Right renal pelvis (tissue), 4 donors: Measurements from ENCODE around the gene TGFBR3L. TPM values are rescaled to one million over a fixed set of nuclear protein-coding genes. Genes with fewer than 3 reads are reported as not detected.
"Not testable (repeated sequence)": the region's sequence is repeated elsewhere in the genome, so short reads cannot be mapped to it uniquely, and the experiment has no call there.

Experiments
- DNase-seq, 4 donors: peaks; one replicate each; pipeline ENCODE4 v3.0.0-alpha.2; 2013; ENCODE audit warnings: low read depth in 4 of 4, low spot score in 3 of 4, missing footprints in 1 of 4
- polyA plus RNA-seq, 4 donors: library from polyadenylated mRNA; unstranded; fragments of 120-200 nt; gene quantifications; one replicate each; pipeline ENCODE4 v1.2.1, GENCODE V29; 2013; ENCODE audit not compliant: insufficient read length in 4 of 4

Gene TGFBR3L
- polyA plus RNA-seq, 4 donors: 0.28 to 1.1 (median 0.60) TPM

DNA sequence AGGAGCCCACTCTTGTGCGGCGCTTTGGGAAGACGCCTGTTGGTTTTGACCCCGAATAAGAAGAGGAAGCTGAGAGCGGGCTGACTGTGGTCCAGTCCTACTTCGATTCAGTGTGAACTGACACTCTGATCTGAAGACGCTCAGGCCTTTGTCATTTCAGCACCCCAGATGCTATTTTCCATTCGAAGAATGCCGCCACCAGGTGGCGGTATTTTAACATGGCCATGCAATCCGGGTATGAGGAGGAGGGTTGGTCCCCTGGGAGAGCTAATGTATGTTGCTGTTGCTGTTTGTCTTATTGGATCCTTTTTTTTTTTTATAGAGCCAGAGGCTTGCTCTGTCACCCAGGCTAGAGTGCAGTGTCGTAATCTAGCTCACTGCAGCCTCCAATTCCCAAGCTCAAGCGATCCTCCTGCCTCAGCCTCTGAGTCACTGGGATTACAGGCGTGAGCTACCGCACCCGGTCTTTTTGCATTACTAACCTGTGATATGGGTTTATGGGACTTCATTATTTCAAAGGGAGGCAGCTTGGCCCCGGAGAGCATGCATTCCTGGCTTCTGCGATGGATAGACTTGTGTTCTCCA is 29.6 kb downstream of the TGFBR3L start:
- DNase-seq: peak; percentile 89 to 94 (median 90)

DNA sequence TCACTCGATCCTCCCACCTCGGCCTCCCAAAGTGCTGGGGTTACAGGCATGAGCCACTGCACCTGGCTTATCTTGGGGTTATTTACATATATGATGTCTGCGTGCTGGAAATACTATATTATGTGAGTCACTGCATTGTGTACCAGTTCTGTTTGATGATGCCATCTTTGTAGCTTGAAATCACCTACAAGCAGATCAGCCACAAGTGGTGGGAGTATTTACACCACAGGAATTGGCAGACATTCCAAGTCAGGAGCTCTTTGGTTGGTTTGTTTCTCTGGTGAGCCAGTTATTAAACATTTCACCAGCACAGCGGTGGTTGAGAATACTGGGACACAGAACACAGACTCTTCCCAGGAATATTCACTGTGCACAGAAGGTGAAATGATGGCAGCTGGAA is 33.3 kb downstream of the TGFBR3L start:
- DNase-seq: no peak

- no peak for DNase-seq
Measured at GRCh38 chr19:7953060-7953459, 38.4 kb downstream of the TGFBR3L start.

GRCh38 chr19:7953576-7953975 is 38.9 kb downstream of the TGFBR3L start:
- DNase-seq: no peak

DNA sequence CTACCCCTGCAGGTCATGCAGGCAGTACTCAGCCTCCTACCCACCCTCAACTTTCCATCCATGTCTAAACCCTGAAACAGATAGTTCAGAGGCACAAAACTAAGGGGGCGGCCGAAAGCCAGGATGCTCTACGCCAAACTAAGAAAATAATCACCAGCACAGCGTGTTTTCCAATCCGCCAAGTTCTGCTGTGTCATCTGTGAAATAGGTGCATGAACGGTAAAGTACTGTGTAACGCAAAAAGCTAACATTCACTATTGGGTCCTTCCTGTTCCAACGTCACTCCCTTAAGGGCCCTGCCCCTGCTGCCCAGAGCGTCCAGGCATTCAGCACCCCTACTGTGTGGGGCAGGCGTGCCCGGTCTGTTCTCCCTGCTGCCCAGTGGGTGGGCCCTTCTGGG is 41.1 kb downstream of the TGFBR3L start:
- DNase-seq: no peak

DNA sequence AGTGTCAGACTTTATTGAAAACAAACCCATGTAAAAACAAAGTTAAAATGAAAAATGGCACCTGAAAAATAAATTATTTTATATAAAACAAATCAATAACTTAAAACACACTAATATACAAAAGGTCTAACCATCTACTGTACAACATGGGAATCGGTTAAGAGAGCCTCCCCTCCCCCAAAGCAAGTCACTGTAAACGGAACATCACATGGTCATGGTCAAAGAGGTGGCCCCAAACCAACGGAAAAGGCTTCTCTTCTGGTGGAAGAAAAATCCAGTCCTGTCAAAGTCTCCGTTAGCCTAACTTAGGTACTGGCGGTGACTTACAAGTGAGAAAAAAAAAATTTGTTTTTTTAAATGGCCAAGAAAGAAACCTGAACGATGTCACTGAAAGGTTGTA is 44.6 kb downstream of the TGFBR3L start:
- no peak for DNase-seq

GRCh38 chr19:7961082-7961481 is 46.5 kb downstream of the TGFBR3L start:
- not testable (repeated sequence) for DNase-seq

DNA sequence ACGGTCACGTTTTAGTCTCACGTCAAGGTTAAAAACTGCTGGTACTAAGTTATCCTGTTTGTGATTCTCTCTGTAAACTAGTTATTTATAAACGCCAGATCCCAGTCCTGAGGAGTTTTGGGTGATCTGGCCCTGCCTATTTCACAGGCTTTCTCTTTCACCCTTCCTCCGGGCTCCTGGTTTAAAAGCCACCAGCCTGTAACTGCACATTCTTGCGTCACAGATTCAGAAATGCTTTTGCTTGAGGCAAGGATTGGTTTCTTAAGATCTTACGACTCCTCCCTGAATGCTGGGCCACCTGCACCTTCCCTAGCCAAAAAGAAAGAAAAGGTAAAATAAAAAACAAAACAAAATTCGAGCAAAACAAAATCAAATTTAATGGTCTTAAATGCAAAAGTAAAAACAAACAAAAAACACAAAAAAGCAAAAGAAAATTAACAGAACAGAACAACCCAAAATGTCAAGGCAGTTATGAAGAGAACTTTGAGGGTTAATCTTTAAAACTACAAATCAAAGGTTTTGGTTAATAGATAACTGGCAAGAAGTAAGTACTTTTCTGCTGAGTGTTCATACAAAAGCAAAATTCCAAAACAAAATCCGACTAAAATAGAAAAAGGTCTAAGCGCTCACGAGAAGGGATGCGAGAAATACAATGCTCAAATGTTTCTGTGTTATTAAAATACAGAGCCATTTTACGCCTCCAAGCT is 47.4 kb downstream of the TGFBR3L start:
- DNase-seq: no peak

DNA sequence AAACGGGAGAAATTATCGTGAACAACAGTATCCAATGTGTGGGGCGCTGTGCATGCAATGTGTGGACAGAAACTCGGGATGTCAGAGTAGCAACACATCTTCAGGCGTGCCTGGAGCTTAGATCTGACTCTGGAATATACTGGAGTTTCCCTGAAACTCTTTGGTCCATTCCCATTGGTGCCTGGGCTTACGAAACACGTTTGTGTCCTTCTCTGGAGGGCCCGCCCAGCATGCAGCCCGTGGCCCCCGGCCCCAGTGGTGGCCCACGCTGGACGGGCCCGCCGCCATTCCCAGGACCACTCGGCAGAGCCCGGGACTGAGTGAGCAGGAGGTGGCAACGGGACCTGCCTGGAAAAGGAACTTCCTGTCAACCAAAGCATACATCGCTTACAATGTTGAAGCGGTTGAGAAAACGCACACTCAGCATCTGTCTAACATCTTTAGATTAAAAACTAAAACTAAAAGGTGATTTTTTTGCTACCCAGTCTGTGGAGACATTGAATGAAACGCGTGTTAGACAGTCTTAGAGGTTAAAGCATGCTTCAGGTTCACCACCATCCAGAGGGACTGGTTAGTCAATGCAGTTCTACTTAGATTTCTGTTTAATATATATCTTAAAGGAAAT is 48.1 kb downstream of the TGFBR3L start:
- no peak for DNase-seq

DNA sequence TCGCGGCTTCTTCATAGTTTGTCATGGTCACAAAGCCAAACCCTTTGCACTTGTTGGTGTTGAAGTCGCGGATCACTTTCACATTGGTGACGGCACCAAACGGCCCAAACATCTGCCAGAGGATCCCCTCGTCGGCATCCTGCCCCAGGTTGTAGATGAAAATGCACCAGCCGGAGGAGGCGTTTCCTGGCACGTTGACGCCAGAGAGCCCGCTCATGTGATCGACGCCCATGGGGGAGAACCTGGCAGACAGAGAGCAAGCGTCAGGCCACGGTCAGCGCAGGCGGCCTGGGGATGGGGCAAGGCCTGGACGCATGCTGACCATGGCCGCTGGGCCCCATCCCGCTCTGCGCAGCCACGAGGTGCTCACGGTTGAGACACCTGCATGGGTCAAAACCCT is 48.9 kb downstream of the TGFBR3L start:
- no peak for DNase-seq

DNA sequence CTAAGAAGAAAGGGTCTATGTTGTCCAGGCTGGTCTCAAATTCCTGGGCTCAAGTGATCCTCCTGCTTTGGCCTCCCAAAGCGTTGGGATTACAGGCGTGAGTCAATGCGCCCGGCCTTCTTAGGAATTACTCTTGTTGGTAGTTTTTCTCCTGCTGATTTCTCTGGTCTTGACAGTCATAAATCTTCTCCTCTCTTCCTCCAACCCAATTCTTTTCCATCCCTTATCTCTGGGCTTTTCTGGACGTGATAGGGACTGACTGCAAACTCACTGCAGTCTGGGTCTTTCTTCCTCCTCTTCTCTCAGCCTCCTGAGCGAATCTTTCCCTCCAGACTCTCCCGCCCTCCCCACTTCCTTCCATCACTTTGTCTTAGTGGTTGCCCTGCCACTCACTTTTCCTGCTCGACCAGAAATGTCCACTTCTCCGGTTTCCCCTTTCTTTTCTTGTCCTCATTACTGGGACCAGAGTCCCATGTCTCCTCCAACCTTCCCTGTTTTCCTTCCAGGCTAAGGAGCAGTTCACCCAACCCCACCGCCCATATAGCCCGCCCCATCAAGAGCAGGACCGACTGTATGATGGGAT is 50.7 kb downstream of the TGFBR3L start:
- no peak for DNase-seq

DNA sequence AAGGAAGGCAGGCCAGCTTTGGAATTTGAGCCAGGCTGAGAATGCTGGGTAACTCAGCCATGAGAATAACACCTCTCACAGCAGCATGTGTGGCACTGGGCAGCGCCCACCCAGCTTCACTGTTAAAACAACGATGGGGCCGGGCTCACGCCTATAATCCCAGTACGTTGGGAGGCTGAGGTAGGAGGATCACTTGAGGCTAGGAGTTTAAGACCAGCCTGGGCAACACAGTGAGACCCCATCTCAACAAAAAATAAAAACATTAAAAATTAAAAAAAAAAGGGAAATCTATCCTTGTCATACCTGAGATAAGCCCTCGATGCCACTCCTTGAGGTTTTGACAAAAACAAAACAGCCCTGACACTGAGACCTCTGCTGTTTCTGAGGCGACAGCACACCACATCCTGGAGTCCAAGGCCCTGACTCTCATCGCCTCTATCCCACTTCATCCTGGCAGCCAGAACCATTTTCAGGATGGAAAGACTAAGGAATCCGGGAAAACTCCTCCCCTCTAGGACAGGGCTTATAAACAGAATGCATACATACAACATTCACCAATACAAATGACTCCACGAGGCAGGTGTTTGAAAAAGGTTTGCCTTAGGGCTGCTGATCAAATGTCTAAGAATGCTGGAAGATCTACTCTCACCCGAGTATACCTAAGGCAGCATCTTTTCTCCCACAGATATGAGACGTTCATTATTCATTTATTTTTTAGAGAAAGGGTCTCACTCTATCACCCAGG is 51.5 kb downstream of the TGFBR3L start:
- DNase-seq: no peak

DNA sequence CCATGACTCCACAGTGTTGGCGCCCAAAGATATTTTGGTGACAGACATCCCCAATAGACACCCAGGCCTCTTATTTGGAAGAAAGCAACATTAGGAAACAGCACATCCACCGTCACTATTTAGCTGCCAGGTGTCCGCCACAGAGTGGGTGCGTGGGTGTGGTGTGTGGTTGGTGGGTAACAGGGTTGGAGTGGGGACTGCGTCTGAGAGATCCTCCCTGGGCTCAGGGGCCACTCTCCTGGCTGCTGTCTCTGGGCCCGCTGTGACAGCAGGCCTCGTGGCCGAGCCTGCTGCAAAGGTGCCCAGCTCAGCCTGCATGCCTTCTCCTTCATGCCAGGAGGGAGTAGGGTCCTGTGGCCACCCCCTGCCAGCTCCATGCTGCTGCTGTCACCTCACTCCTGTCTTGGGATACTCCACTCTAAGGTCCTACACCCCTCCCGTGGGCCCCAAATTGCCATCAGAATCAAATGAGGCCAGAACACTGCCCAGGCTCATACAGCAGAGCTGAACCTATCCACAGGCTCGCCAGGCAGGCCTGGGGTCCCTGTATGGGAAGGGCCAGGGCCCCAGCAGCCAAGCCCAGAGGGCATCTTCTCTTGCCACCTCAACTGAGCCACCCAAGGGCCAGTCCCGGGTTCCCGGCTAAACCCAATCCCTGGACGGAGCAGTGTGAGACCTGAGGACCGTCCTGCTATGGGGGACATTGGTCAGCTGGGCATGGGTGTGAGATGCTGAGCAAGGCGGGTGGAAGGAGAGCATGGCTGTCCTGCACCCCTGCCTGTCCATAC is 53.6 kb downstream of the TGFBR3L start:
- no peak for DNase-seq

Other genes with a start within 250 kb of the TGFBR3L start
- 1 to 10 TPM in 2 of 4 donors, under 1 TPM in 2; 0.34 to 1.5 (median 1.0) TPM for gene RETN, start 245.8 kb upstream of the TGFBR3L start, polyA plus RNA-seq
- under 1 TPM; 0.11 to 0.66 (median 0.17) TPM for gene MCEMP1, start 237.7 kb upstream of the TGFBR3L start, polyA plus RNA-seq
- gene TRAPPC5, start 234.0 kb upstream of the TGFBR3L start, polyA plus RNA-seq: 10 to 100 TPM; 40.6 to 72.7 (median 48.4) TPM
- under 1 TPM in 3 of 4 donors, not detected in 1; 0.15 to 0.29 (median 0.17) TPM for gene FCER2, start 212.7 kb upstream of the TGFBR3L start, polyA plus RNA-seq
- under 1 TPM in 1 of 4 donors, not detected in 3; 0.13 TPM for gene CLEC4G, start 182.7 kb upstream of the TGFBR3L start, polyA plus RNA-seq
- gene CD209, start 167.3 kb upstream of the TGFBR3L start, polyA plus RNA-seq: 1 to 10 TPM; 1.0 to 1.7 (median 1.3) TPM
- gene CLEC4M, start 151.6 kb upstream of the TGFBR3L start, polyA plus RNA-seq: 1 to 10 TPM; 2.6 to 3.7 (median 3.3) TPM
- 10 to 100 TPM; 15.4 to 19.0 (median 16.1) TPM for gene EVI5L, start 84.6 kb upstream of the TGFBR3L start, polyA plus RNA-seq
- 1 to 10 TPM; 5.6 to 9.4 (median 7.6) TPM for gene PRR36, start 40.4 kb upstream of the TGFBR3L start, polyA plus RNA-seq
- 1 to 10 TPM; 2.3 to 2.9 (median 2.5) TPM for gene LRRC8E, start 26.3 kb upstream of the TGFBR3L start, polyA plus RNA-seq
- 10 to 100 TPM; 25.9 to 35.8 (median 26.2) TPM for gene MAP2K7, start 11.0 kb upstream of the TGFBR3L start, polyA plus RNA-seq
- gene SNAPC2, start 5.5 kb downstream of the TGFBR3L start, polyA plus RNA-seq: 10 to 100 TPM; 14.5 to 24.6 (median 16.6) TPM
- gene CTXN1, start 11.3 kb downstream of the TGFBR3L start, polyA plus RNA-seq: 10 to 100 TPM; 13.5 to 38.3 (median 19.1) TPM
- gene TIMM44, start 28.8 kb downstream of the TGFBR3L start, polyA plus RNA-seq: 10 to 100 TPM; 36.2 to 50.2 (median 37.9) TPM
- 10 to 100 TPM; 87.8 to 91.8 (median 89.0) TPM for gene ELAVL1, start 90.8 kb downstream of the TGFBR3L start, polyA plus RNA-seq
- under 1 TPM in 3 of 4 donors, not detected in 1; 0.39 to 0.73 (median 0.57) TPM for gene CCL25, start 137.9 kb downstream of the TGFBR3L start, polyA plus RNA-seq
- 10 to 100 TPM; 27.4 to 35.1 (median 29.5) TPM for gene FBN3, start 234.8 kb downstream of the TGFBR3L start, polyA plus RNA-seq